NB4 (cell line): Measurements from ENCODE around the gene ERVW-1.

Source experiments
- CTCF ChIP-seq: IDR thresholded peaks from one replicate; pipeline ENCODE4 v1.5.1; 2012; ENCODE audit warnings: low read depth, low read length
- MAX ChIP-seq: IDR thresholded peaks from 2 replicates; pipeline ENCODE4 v1.6.1; 2011; ENCODE audit warnings: low read depth, low read length
- POLR2A ChIP-seq: IDR thresholded peaks from 2 replicates; pipeline ENCODE4 v1.6.1; 2011; ENCODE audit warnings: mild to moderate bottlenecking; ENCODE audit not compliant: insufficient read length; ENCODE audit errors: extremely low read depth

GRCh38 chr7:92433019-92433418 is 44.7 kb downstream of the ERVW-1 start:
- TF ChIP-seq CTCF (no peak), MAX (no peak), POLR2A (no peak)
